GM12865 (cell line): ENCODE results near the gene MAEL.

ENCODE experiments used
- DNase-seq: peaks from one replicate; pipeline ENCODE4 v3.0.0; 2010; ENCODE audit warnings: low read depth
- H3K4me3 ChIP-seq: 2 replicates; pipeline ENCODE4 v1.5.1; 2011; ENCODE audit warnings: mild to moderate bottlenecking, low read depth, low read length, control low read depth
- TF ChIP-seq, protein P1 (sequence below): IDR thresholded peaks from 2 replicates; pipeline ENCODE4 v1.5.1; 2011; ENCODE audit warnings: low read length, control low read depth, low read depth, inconsistent platforms; ENCODE audit not compliant: insufficient read depth; ENCODE audit errors: missing control alignments

Gene MAEL

GRCh38 chr1:167068761-167069160 is 79.7 kb downstream of the MAEL start:
- no peak overlapping the region for H3K4me3 ChIP-seq
- no peak for DNase-seq
- TF ChIP-seq, protein P1, sequence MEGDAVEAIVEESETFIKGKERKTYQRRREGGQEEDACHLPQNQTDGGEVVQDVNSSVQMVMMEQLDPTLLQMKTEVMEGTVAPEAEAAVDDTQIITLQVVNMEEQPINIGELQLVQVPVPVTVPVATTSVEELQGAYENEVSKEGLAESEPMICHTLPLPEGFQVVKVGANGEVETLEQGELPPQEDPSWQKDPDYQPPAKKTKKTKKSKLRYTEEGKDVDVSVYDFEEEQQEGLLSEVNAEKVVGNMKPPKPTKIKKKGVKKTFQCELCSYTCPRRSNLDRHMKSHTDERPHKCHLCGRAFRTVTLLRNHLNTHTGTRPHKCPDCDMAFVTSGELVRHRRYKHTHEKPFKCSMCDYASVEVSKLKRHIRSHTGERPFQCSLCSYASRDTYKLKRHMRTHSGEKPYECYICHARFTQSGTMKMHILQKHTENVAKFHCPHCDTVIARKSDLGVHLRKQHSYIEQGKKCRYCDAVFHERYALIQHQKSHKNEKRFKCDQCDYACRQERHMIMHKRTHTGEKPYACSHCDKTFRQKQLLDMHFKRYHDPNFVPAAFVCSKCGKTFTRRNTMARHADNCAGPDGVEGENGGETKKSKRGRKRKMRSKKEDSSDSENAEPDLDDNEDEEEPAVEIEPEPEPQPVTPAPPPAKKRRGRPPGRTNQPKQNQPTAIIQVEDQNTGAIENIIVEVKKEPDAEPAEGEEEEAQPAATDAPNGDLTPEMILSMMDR: no peak

GRCh38 chr1:167071286-167071685 is 82.2 kb downstream of the MAEL start:
- no peak overlapping the region for H3K4me3 ChIP-seq
- TF ChIP-seq, protein P1: no peak
- no peak for DNase-seq
